H1 (cell line): Measurements from ENCODE around the gene DAB2IP. TPM values are rescaled to one million over a fixed set of nuclear protein-coding genes. Genes with fewer than 3 reads are reported as not detected.

Experiments
- CTCF ChIA-PET: fragments of 300-600 bp; sonication (Branson Sonifier 250); formaldehyde crosslinking; loops from one replicate; lab custom pipeline; 2021; ENCODE audit not compliant: partially characterized antibody; lab: Charles Lee
- POLR2A ChIA-PET: fragments of 300-600 bp; sonication (Branson Sonifier 250); formaldehyde crosslinking; loops from one replicate; lab custom pipeline; 2021; ENCODE audit warnings: inconsistent platforms; ENCODE audit not compliant: partially characterized antibody; lab: Charles Lee
- DNase-seq, 2 experiments: peaks; one replicate each; pipeline versions ENCODE4 v3.0.0 to v3.0.0-alpha.2; 2010 to 2022; ENCODE audit warnings: low spot score in 2 of 2, low read depth in 1 of 2, mixed read lengths in 1 of 2
- FAIRE-seq: peaks from 2 replicates; lab custom pipeline; 2011; peaks lifted over from hg19 to GRCh38; lab: Jason Lieb, UNC
- H2AFZ ChIP-seq: 2 replicates; pipeline ENCODE4 v1.8.1; 2012; ENCODE audit warnings: low read length, inconsistent platforms
- H2AK5ac ChIP-seq: 2 replicates; pipeline ENCODE4 v1.6.1; 2013; ENCODE audit warnings: low read depth, low read length
- H2BK120ac ChIP-seq: replicated peaks from 2 replicates; pipeline ENCODE3; 2013; ENCODE audit warnings: low read depth, low read length, inconsistent platforms
- H2BK12ac ChIP-seq: 2 replicates; pipeline ENCODE4 v1.6.1; 2013; ENCODE audit warnings: low read depth, low read length
- H2BK15ac ChIP-seq: 2 replicates; pipeline ENCODE4 v1.6.1; 2013; ENCODE audit warnings: low read length
- H2BK20ac ChIP-seq: 2 replicates; pipeline ENCODE4 v1.6.1; 2013; ENCODE audit warnings: low read length
- H2BK5ac ChIP-seq: 2 replicates; pipeline ENCODE4 v1.6.1; 2013; ENCODE audit warnings: low read depth, low read length
- H3K14ac ChIP-seq: 2 replicates; pipeline ENCODE4 v1.6.1; 2013; ENCODE audit warnings: inconsistent platforms; ENCODE audit not compliant: insufficient read length
- H3K18ac ChIP-seq: 2 replicates; pipeline ENCODE4 v1.6.1; 2013; ENCODE audit warnings: low read length; ENCODE audit errors: extremely low read depth
- H3K23ac ChIP-seq: 2 replicates; pipeline ENCODE4 v1.6.1; 2013; ENCODE audit warnings: inconsistent platforms; ENCODE audit not compliant: insufficient read length
- H3K23me2 ChIP-seq: 2 replicates; pipeline ENCODE4 v1.6.1; 2013; ENCODE audit warnings: low read depth, low read length
- H3K27ac ChIP-seq: 2 replicates; pipeline ENCODE4 v1.6.1; 2011; ENCODE audit warnings: low read depth, low read length, inconsistent platforms
- H3K27me3 ChIP-seq, 4 experiments: replicated peaks in 1 of 4; 1 replicate in 1 of 4; 2 replicates in 3 of 4; pipeline versions ENCODE4 v1.6.1 to v1.8.1; 2011 to 2013; ENCODE audit warnings: low read length in 3 of 4, mild to moderate bottlenecking in 3 of 4, inconsistent platforms in 2 of 4, mixed read lengths in 2 of 4, moderate library complexity in 1 of 4; ENCODE audit not compliant: control insufficient read depth in 3 of 4, insufficient read depth in 3 of 4; ENCODE audit errors: extremely low read depth in 1 of 4
- H3K36me3 ChIP-seq, 4 experiments: 2 replicates each; pipeline versions ENCODE4 v1.6.1 to v1.8.1; 2011 to 2013; ENCODE audit warnings: mild to moderate bottlenecking in 4 of 4, low read length in 3 of 4, moderate library complexity in 2 of 4, control low read depth in 1 of 4, inconsistent platforms in 1 of 4; ENCODE audit not compliant: insufficient read depth in 4 of 4, control insufficient read depth in 2 of 4
- H3K4ac ChIP-seq: replicated peaks from 2 replicates; pipeline ENCODE3; 2013; ENCODE audit warnings: low read length, low read depth, mixed read lengths, inconsistent platforms; ENCODE audit not compliant: insufficient read length
- H3K4me1 ChIP-seq, 4 experiments: replicated peaks in 1 of 4; 1 replicate in 1 of 4; 2 replicates in 3 of 4; pipeline versions ENCODE4 v1.6.1 to v1.8.1; 2011 to 2013; ENCODE audit warnings: low read length in 3 of 4, inconsistent platforms in 2 of 4, mixed read lengths in 1 of 4; ENCODE audit not compliant: insufficient read depth in 4 of 4, control insufficient read depth in 3 of 4
- H3K4me2 ChIP-seq, 2 experiments: 2 replicates each; pipeline versions ENCODE4 v1.6.1 to v1.8.1; 2011 to 2013; ENCODE audit warnings: low read depth in 2 of 2, low read length in 2 of 2, control low read depth in 1 of 2, inconsistent platforms in 1 of 2, mild to moderate bottlenecking in 1 of 2; ENCODE audit not compliant: insufficient read depth in 1 of 2
- H3K4me3 ChIP-seq, 4 experiments: fragments of 200-600, 300-600 bp in 1 of 4; sonication (generic), shearing (Covaris generic), sonication (Bioruptor Twin) in 1 of 4; 2 replicates each; pipeline versions ENCODE4 v1.5.1 to v1.8.1; 2011 to 2016; ENCODE audit warnings: low read length in 4 of 4, low read depth in 3 of 4, control low read depth in 2 of 4, inconsistent platforms in 2 of 4, mild to moderate bottlenecking in 2 of 4, mixed read lengths in 1 of 4, moderate library complexity in 1 of 4; ENCODE audit not compliant: insufficient read depth in 2 of 4; ENCODE audit errors: extremely low read depth in 1 of 4
- H3K56ac ChIP-seq: replicated peaks from 2 replicates; pipeline ENCODE3; 2013; ENCODE audit warnings: low read depth, mild to moderate bottlenecking, mixed read lengths, low read length, inconsistent platforms; ENCODE audit not compliant: insufficient read length
- H3K79me1 ChIP-seq: 2 replicates; pipeline ENCODE4 v1.6.1; 2013; ENCODE audit warnings: low read depth, low read length, control low read depth
- H3K79me2 ChIP-seq, 2 experiments: 2 replicates each; pipeline versions ENCODE4 v1.6.1 to v1.8.1; 2012 to 2013; ENCODE audit warnings: low read length in 2 of 2, mild to moderate bottlenecking in 2 of 2, inconsistent platforms in 1 of 2; ENCODE audit not compliant: insufficient read depth in 2 of 2, control insufficient read depth in 1 of 2
- H3K9ac ChIP-seq, 4 experiments: replicated peaks in 1 of 4; 1 replicate in 1 of 4; 2 replicates in 3 of 4; pipeline versions ENCODE4 v1.6.1 to v1.8.1; 2011 to 2013; ENCODE audit warnings: low read depth in 3 of 4, low read length in 3 of 4, control low read depth in 2 of 4, mild to moderate bottlenecking in 2 of 4, moderate library complexity in 2 of 4, inconsistent platforms in 1 of 4; ENCODE audit errors: extremely low read depth in 1 of 4
- H3K9me3 ChIP-seq, 2 experiments: 2 replicates each; pipeline versions ENCODE4 v1.6.1 to v1.8.1; 2012 to 2013; ENCODE audit warnings: mild to moderate bottlenecking in 2 of 2, moderate library complexity in 2 of 2, control low read depth in 1 of 2, inconsistent platforms in 1 of 2, low read depth in 1 of 2, low read length in 1 of 2, mixed read lengths in 1 of 2; ENCODE audit not compliant: insufficient read depth in 2 of 2
- H4K20me1 ChIP-seq, 2 experiments: replicated peaks in 1 of 2; 2 replicates each; pipeline versions ENCODE3 to v1.8.1; 2011 to 2013; ENCODE audit warnings: inconsistent platforms in 2 of 2, low read length in 2 of 2, mild to moderate bottlenecking in 1 of 2; ENCODE audit not compliant: insufficient read depth in 2 of 2, control insufficient read depth in 1 of 2
- H4K5ac ChIP-seq: 2 replicates; pipeline ENCODE4 v1.6.1; 2013; ENCODE audit warnings: low read length, low read depth, mixed read lengths, inconsistent platforms; ENCODE audit not compliant: insufficient read length
- H4K8ac ChIP-seq: 2 replicates; pipeline ENCODE4 v1.8.0; 2013; ENCODE audit warnings: mild to moderate bottlenecking, moderate library complexity, low read length, inconsistent platforms; ENCODE audit not compliant: insufficient read depth; ENCODE audit errors: extremely low read depth
- H4K91ac ChIP-seq: replicated peaks from 2 replicates; pipeline ENCODE3; 2013; ENCODE audit warnings: low read length, mixed read lengths, inconsistent platforms; ENCODE audit not compliant: insufficient read length
- BRCA1 ChIP-seq: IDR thresholded peaks from 2 replicates; pipeline ENCODE4 v1.6.1; 2012; ENCODE audit warnings: low read depth, low read length, improper control_type of control experiment
- EGR1 ChIP-seq: IDR thresholded peaks from 2 replicates; pipeline ENCODE4 v1.6.1; 2011; ENCODE audit warnings: low read depth, low read length, borderline replicate concordance
- KDM1A ChIP-seq: fragments of 200-600, 300-600 bp; sonication (generic); IDR thresholded peaks from 2 replicates; pipeline ENCODE4 v1.7.1; 2016; ENCODE audit warnings: mild to moderate bottlenecking, low read length, borderline replicate concordance
- NRF1 ChIP-seq: IDR thresholded peaks from 2 replicates; pipeline ENCODE4 v1.6.1; 2011; ENCODE audit warnings: mild to moderate bottlenecking, low read depth, low read length, improper control_type of control experiment
- RBBP5 ChIP-seq: IDR thresholded peaks from 2 replicates; pipeline ENCODE4 v1.7.1; 2012; ENCODE audit warnings: low read depth, mild to moderate bottlenecking, inconsistent platforms, low read length, moderate library complexity, borderline replicate concordance
- SAP30 ChIP-seq: fragments of 300-600 bp; sonication (generic); IDR thresholded peaks from 2 replicates; pipeline ENCODE4 v1.7.1; 2012; ENCODE audit warnings: low read length, moderate library complexity, mild to moderate bottlenecking, inconsistent platforms; ENCODE audit not compliant: insufficient read depth, insufficient replicate concordance
- SP2 ChIP-seq: IDR thresholded peaks from 2 replicates; pipeline ENCODE4 v1.6.1; 2012; ENCODE audit warnings: mild to moderate bottlenecking, low read length, inconsistent platforms
- SRF ChIP-seq: IDR thresholded peaks from 2 replicates; pipeline ENCODE4 v1.6.1; 2011; ENCODE audit warnings: mild to moderate bottlenecking, low read depth, low read length, moderate library complexity
- WGBS, 2 experiments: shearing (Covaris generic) in 1 of 2; methylation state at CpG; one replicate each; pipeline versions ENCODE4 v1.1.6 to v1.1.7; 2013 to 2015; ENCODE audit warnings: low lambda C conversion rate in 2 of 2, mixed read lengths in 2 of 2, inconsistent platforms in 1 of 2, low coverage in 1 of 2, missing lambda C conversion rate in 1 of 2; ENCODE audit not compliant: insufficient replicate concordance in 2 of 2, insufficient coverage in 1 of 2, insufficient read length in 1 of 2; ENCODE audit errors: extremely low coverage in 1 of 2, missing lambda C conversion rate in 1 of 2; 5-methylcytosine and 5-hydroxymethylcytosine counted together
- polyA plus RNA-seq, 7 experiments: library from polyadenylated mRNA; depleted of rRNA in 3 of 7; stranded (reverse) in 5 of 7; unstranded in 2 of 7; fragments of >200 nt in 5 of 7; fragments of 200-250 nt in 2 of 7; gene quantifications; 1 replicate in 5 of 7; 2 replicates in 1 of 7; 4 replicates in 1 of 7; pipeline versions ENCODE4 v1.2.1 to v1.2.3, GENCODE V29; 2011 to 2013; ENCODE audit warnings: missing spikeins in 2 of 7, mixed read lengths in 2 of 7
- total RNA-seq: library from RNA; stranded (reverse); fragmentation: NEBNext Ultra II Directional; extraction: Animal tissue kit (Norgen Biotek cat#: 25700); gene quantifications from 2 replicates; pipeline ENCODE4 v1.2.1, GENCODE V29; 2021

Gene DAB2IP
- total and polyA plus RNA-seq, 2 of the 8 experiments (the other 6 are each of a cell fraction or from before 2014, with no cell fraction given): 19.7 to 39.5 TPM

DNA sequence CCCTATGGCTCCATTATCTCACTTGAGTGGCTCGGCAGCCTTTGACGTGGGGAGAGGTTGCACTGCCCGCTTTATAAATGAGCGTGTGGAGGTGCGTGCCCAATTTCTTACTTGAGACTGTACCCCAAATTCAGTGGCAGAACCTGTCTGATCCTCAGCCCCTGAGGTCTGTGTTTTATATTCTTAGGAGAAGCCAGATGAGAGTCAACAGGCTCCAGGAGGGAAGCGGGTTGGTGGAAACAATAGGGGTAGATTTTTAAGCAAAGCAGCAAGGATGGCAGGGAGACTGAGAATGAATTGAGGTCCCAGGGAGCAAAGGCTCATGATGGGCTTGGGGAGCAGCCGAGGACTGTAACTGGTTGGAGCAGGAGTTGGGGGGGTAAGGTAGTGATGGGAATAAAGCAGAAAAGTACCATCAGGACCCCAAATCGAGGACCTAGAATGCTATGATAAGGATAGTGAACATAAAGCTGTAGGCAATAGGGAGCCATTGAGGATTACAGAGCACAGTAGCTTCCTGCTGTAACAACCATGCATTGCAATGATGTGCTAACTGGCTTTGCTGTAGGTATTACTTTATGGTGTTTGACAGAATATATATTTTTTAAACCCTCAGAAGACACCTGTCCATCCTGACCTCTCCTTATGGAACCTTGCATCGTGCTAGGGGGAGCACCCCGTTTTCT lies 43.1 kb upstream of the DAB2IP start:
- Histone ChIP-seq H3K14ac (no peak overlapping the region), H3K79me1 (peaks cover 4% of the 10 kb centered on the region; the same call in 1 of the 2 replicates), H4K5ac (no peak overlapping the region), H2BK20ac (no peak overlapping the region), H4K91ac (no peak overlapping the region), H3K56ac (no peak overlapping the region), H4K20me1 (peaks cover 4 to 13% of the 10 kb centered on the region in 2 experiments), H3K4me2 (no peak overlapping the region), H4K8ac (no peak overlapping the region), H2AK5ac (no peak overlapping the region), H3K36me3 (no peaks in the 10 kb centered on the region), H3K18ac (no peak overlapping the region), H3K4me1 (peaks cover 5 to 16% (median 6%) of the 10 kb centered on the region in 4 experiments), H3K27ac (no peak overlapping the region), H2BK15ac (no peak overlapping the region), H2BK120ac (no peak overlapping the region), H3K79me2 (peaks cover 0 to 2% of the 10 kb centered on the region in 2 experiments; a peak in 1 of 4 replicates), H2BK5ac (no peak overlapping the region), H3K23ac (no peak overlapping the region), H3K9ac (no peak overlapping the region), H3K4ac (no peak overlapping the region), H2AFZ (no peak overlapping the region), H2BK12ac (no peak overlapping the region), H3K23me2 (no peaks in the 10 kb centered on the region), H3K9me3 (no peaks in the 10 kb centered on the region), H3K27me3 (no peaks in the 10 kb centered on the region), H3K4me3 (no peak overlapping the region)
- FAIRE-seq (no peak), DNase-seq (no peak)
- POLR2A ChIA-PET: interaction anchor here (1.3 to 5.7 kb wide), 2 partner anchors 9 kb away, joined by 4 to 26 read pairs; no protein-coding TSS in a partner anchor
- CTCF ChIA-PET: interaction anchor here (1.5 to 6.0 kb wide), 4 partner anchors 9 to 32 kb away, joined by 4 to 56 read pairs (median 33); no protein-coding TSS in a partner anchor
- WGBS, 2 experiments: 94% methylated on average over 10 of the region's 10 CpGs; no CpG with 5 or more reads in 1 of the 2 experiments
- no peak for TF ChIP-seq EGR1
- TF ChIP-seq KDM1A: 0 out of 2 replicates have a peak, but pooled peaks have one; percentile 38
- TF ChIP-seq RBBP5: no peak
- no peak for TF ChIP-seq NRF1
- TF ChIP-seq SP2: no peak
- no peak for TF ChIP-seq SAP30
- no peak for TF ChIP-seq BRCA1
- no peak for TF ChIP-seq SRF
